ENCODE data around the gene USP20.

USP20 gene

GRCh38 chr9:129881547-129882324, 46.5 kb downstream of the USP20 start:
- Histone ChIP-seq H3K4me3 (ENCODE audit: low read depth, low read length, poor library complexity, severe bottlenecking) (no peak overlapping the region), H3K79me2 (ENCODE audit: insufficient read depth, low read length) (no peaks in the 10 kb centered on the region)

GRCh38 chr9:129884220-129885017, 49.2 kb downstream of the USP20 start:
- Histone ChIP-seq H3K9ac (ENCODE audit: low read length) (peak overlapping the region; percentile 60), H3K4me2 (ENCODE audit: low read length) (peak overlapping the region; percentile 67), H3K9me3 (ENCODE audit: low read length) (no peaks in the 10 kb centered on the region), H3K27ac (ENCODE audit: low read depth, low read length, poor library complexity, severe bottlenecking) (peak overlapping the region; percentile 70), H3K79me2 (ENCODE audit: insufficient read depth, low read length) (no peaks in the 10 kb centered on the region), H3K9me2 (ENCODE audit: low read depth, low read length) (no peaks in the 10 kb centered on the region), H3K36me3 (ENCODE audit: insufficient read depth, low read length) (no peaks in the 10 kb centered on the region), H3K4me3 (ENCODE audit: low read depth, low read length, poor library complexity, severe bottlenecking) (peak overlapping the region; percentile 57), H3F3A (ENCODE audit: insufficient read depth, low read length) (0 out of 2 replicates have a peak, but pooled peaks cover 4% of the 10 kb centered on the region), H3K4me1 (ENCODE audit: insufficient read depth, low read length, severe bottlenecking) (peaks cover 57% of the 10 kb centered on the region), H3K27me3 (ENCODE audit: insufficient read depth, low read length) (no peaks in the 10 kb centered on the region), H2AFZ (ENCODE audit: low read length) (0 out of 2 replicates have a peak overlapping the region, but pooled peaks have one; percentile 70), H4K20me1 (ENCODE audit: insufficient read depth, low read length) (no peaks in the 10 kb centered on the region)
- TF ChIP-seq EZH2 (IDR thresholded peaks at IDR 0.05; ENCODE audit: borderline replicate concordance, low read length), result no peak
- peak; percentile 36; the same call in 1 of the 2 replicates for TF ChIP-seq CTCF (IDR thresholded peaks at IDR 0.05; ENCODE audit: low read length)

More at GRCh38 chr9:129881547-129882324, 46.5 kb downstream of the USP20 start:
- H3K4me2 ChIP-seq (ENCODE audit: low read length), result no peak overlapping the region
- no peak overlapping the region for H3K27ac ChIP-seq (ENCODE audit: low read depth, low read length, poor library complexity, severe bottlenecking)
- H3K27me3 ChIP-seq (ENCODE audit: insufficient read depth, low read length), result no peaks in the 10 kb centered on the region
- peaks cover 30% of the 10 kb centered on the region for H3K4me1 ChIP-seq (ENCODE audit: insufficient read depth, low read length, severe bottlenecking)
- H2AFZ ChIP-seq (ENCODE audit: low read length), result no peak overlapping the region
- no peaks in the 10 kb centered on the region for H3K36me3 ChIP-seq (ENCODE audit: insufficient read depth, low read length)
- H3K9me2 ChIP-seq (ENCODE audit: low read depth, low read length), result no peaks in the 10 kb centered on the region
- H3K9ac ChIP-seq (ENCODE audit: low read length), result no peak overlapping the region
- H4K20me1 ChIP-seq (ENCODE audit: insufficient read depth, low read length), result no peaks in the 10 kb centered on the region
- H3K9me3 ChIP-seq (ENCODE audit: low read length), result no peaks in the 10 kb centered on the region
- TF ChIP-seq CTCF (IDR thresholded peaks at IDR 0.05; ENCODE audit: low read length) (no peak), EZH2 (IDR thresholded peaks at IDR 0.05; ENCODE audit: borderline replicate concordance, low read length) (no peak)
- H3F3A ChIP-seq (ENCODE audit: insufficient read depth, low read length), result no peaks in the 10 kb centered on the region

- H3K4me2 ChIP-seq (ENCODE audit: low read length), result peak overlapping the region; percentile 67
- 0 out of 2 replicates have a peak, but pooled peaks cover 4% of the 10 kb centered on the region for H3F3A ChIP-seq (ENCODE audit: insufficient read depth, low read length)
- H3K79me2 ChIP-seq (ENCODE audit: insufficient read depth, low read length), result no peaks in the 10 kb centered on the region
- no peaks in the 10 kb centered on the region for H3K9me3 ChIP-seq (ENCODE audit: low read length)
- no peaks in the 10 kb centered on the region for H4K20me1 ChIP-seq (ENCODE audit: insufficient read depth, low read length)
- H3K9me2 ChIP-seq (ENCODE audit: low read depth, low read length), result no peaks in the 10 kb centered on the region
- H3K27me3 ChIP-seq (ENCODE audit: insufficient read depth, low read length), result no peaks in the 10 kb centered on the region
- peaks cover 63% of the 10 kb centered on the region for H3K4me1 ChIP-seq (ENCODE audit: insufficient read depth, low read length, severe bottlenecking)
- TF ChIP-seq EZH2 (IDR thresholded peaks at IDR 0.05; ENCODE audit: borderline replicate concordance, low read length) (no peak), CTCF (IDR thresholded peaks at IDR 0.05; ENCODE audit: low read length) (peak; percentile 15; the same call in 1 of the 2 replicates)
- H3K9ac ChIP-seq (ENCODE audit: low read length), result peak overlapping the region; percentile 60
- H3K36me3 ChIP-seq (ENCODE audit: insufficient read depth, low read length), result no peaks in the 10 kb centered on the region
- peak overlapping the region; percentile 70 for H3K27ac ChIP-seq (ENCODE audit: low read depth, low read length, poor library complexity, severe bottlenecking)
- peak overlapping the region; percentile 57 for H3K4me3 ChIP-seq (ENCODE audit: low read depth, low read length, poor library complexity, severe bottlenecking)
- H2AFZ ChIP-seq (ENCODE audit: low read length), result no peak overlapping the region
These were observed 49.9 kb downstream of the USP20 start for GRCh38 chr9:129885018-129885669.

Data from OCI-LY1 (cell line).